ENCODE results near the gene GPN1.
"Not testable (repeated sequence)": the region's sequence is repeated elsewhere in the genome, so short reads cannot be mapped to it uniquely, and the experiment has no call there.

GPN1 gene

GRCh38 chr2:27628767-27629709 lies at the start of gene GPN1, which contains the start of gene CCDC121:
GPN1 (plus strand) TSS chr2:27629050; CDS start chr2:27629059, 9 bp downstream.
CCDC121 (minus strand) TSS chr2:27629012; CDS start chr2:27627799, 1,213 bp downstream.
- Mint-ChIP-seq H3K27ac (peak within 1 kb of the TSS in 1 of 2 donors; percentile 5), H3K4me3 (no peak within 1 kb of the TSS), H3K9me3 (no peaks in the 10 kb centered on the region), H3K4me1 (peaks cover 20% of the 10 kb centered on the region), H3K27me3 (no peaks in the 10 kb centered on the region)
- DNase-seq = peak; percentile 92 to 96
- ATAC-seq = peak; percentile 100

GRCh38 chr2:27581417-27582128 lies 47.3 kb upstream of the GPN1 start:
- H3K4me3 Mint-ChIP-seq = peak overlapping the region; percentile 33 to 57
- peaks cover 25 to 27% of the 10 kb centered on the region in 2 donors for H3K9me3 Mint-ChIP-seq
- peak overlapping the region in 1 of 2 donors; percentile 43 for H3K27ac Mint-ChIP-seq
- H3K4me1 Mint-ChIP-seq = peaks cover 25% of the 10 kb centered on the region
- DNase-seq = no peak
- no peak for ATAC-seq
- H3K27me3 Mint-ChIP-seq = no peaks in the 10 kb centered on the region

GRCh38 chr2:27582129-27582694 lies 46.6 kb upstream of the GPN1 start:
- Mint-ChIP-seq H3K9me3 (peaks cover 25% of the 10 kb centered on the region in 2 donors), H3K4me3 (peak overlapping the region; percentile 85 to 89), H3K4me1 (peaks cover 32% of the 10 kb centered on the region), H3K27me3 (no peaks in the 10 kb centered on the region), H3K27ac (peak overlapping the region; percentile 92 to 97)
- ATAC-seq = no peak
- no peak for DNase-seq

GRCh38 chr2:27582695-27583389 lies 46.0 kb upstream of the GPN1 start, which contains the start of gene ZNF512:
ZNF512 (plus strand) TSS chr2:27583042; CDS start chr2:27583113, 71 bp downstream.
- H3K4me3 Mint-ChIP-seq = peak within 1 kb of the TSS; percentile 85 to 89
- peaks cover 19 to 21% of the 10 kb centered on the region in 2 donors for H3K9me3 Mint-ChIP-seq
- peak; percentile 96 for ATAC-seq
- no peaks in the 10 kb centered on the region for H3K27me3 Mint-ChIP-seq
- peaks cover 38% of the 10 kb centered on the region for H3K4me1 Mint-ChIP-seq
- H3K27ac Mint-ChIP-seq = peak within 1 kb of the TSS; percentile 92 to 97
- DNase-seq = peak; percentile 81 to 90

- Mint-ChIP-seq H3K27me3 (no peaks in the 10 kb centered on the region), H3K4me3 (peak overlapping the region; percentile 85 to 89), H3K9me3 (peaks cover 17 to 20% of the 10 kb centered on the region in 2 donors), H3K27ac (peak overlapping the region; percentile 92 to 97), H3K4me1 (peaks cover 42% of the 10 kb centered on the region)
- DNase-seq = no peak
- ATAC-seq = peak; percentile 15
These were observed 45.4 kb upstream of the GPN1 start for GRCh38 chr2:27583390-27583915.

GRCh38 chr2:27584597-27584996 lies 44.3 kb upstream of the GPN1 start:
- ATAC-seq (no peak), DNase-seq (no peak)
- Mint-ChIP-seq H3K4me3 (peak overlapping the region; percentile 85 to 89), H3K4me1 (peaks cover 42% of the 10 kb centered on the region), H3K27me3 (no peaks in the 10 kb centered on the region), H3K27ac (peak overlapping the region in 1 of 2 donors; percentile 79), H3K9me3 (peaks cover 12 to 17% of the 10 kb centered on the region in 2 donors)

- Mint-ChIP-seq H3K9me3 (peaks cover 17 to 18% of the 10 kb centered on the region in 2 donors), H3K27me3 (no peaks in the 10 kb centered on the region), H3K4me3 (peak overlapping the region; percentile 29 to 47), H3K4me1 (peaks cover 48% of the 10 kb centered on the region), H3K27ac (no peak overlapping the region)
- peak; percentile 46 for ATAC-seq
- no peak for DNase-seq
These were observed 41.8 kb upstream of the GPN1 start for GRCh38 chr2:27587025-27587424.

- ATAC-seq (no peak), DNase-seq (no peak)
- Mint-ChIP-seq H3K27me3 (no peaks in the 10 kb centered on the region), H3K4me3 (no peak overlapping the region), H3K4me1 (peaks cover 48% of the 10 kb centered on the region), H3K27ac (no peak overlapping the region), H3K9me3 (peaks cover 18 to 23% of the 10 kb centered on the region in 2 donors)
These were observed 40.5 kb upstream of the GPN1 start for GRCh38 chr2:27588308-27588707.

- ATAC-seq (no peak), DNase-seq (no peak)
- peaks cover 31 to 35% of the 10 kb centered on the region in 2 donors for H3K9me3 Mint-ChIP-seq
- no peaks in the 10 kb centered on the region for H3K27me3 Mint-ChIP-seq
- H3K4me1 Mint-ChIP-seq = peaks cover 36% of the 10 kb centered on the region
- peak overlapping the region in 1 of 2 donors; percentile 22 for H3K4me3 Mint-ChIP-seq
- H3K27ac Mint-ChIP-seq = peak overlapping the region in 1 of 2 donors; percentile 69
These were observed 37.1 kb upstream of the GPN1 start for GRCh38 chr2:27591745-27592144.

- H3K27ac Mint-ChIP-seq = no peak overlapping the region
- H3K4me3 Mint-ChIP-seq = no peak overlapping the region
- peaks cover 31 to 35% of the 10 kb centered on the region in 2 donors for H3K9me3 Mint-ChIP-seq
- no peaks in the 10 kb centered on the region for H3K27me3 Mint-ChIP-seq
- peaks cover 35% of the 10 kb centered on the region for H3K4me1 Mint-ChIP-seq
- ATAC-seq (no peak), DNase-seq (no peak)
These were observed 35.6 kb upstream of the GPN1 start for GRCh38 chr2:27593240-27593639.

- not testable (repeated sequence) for H3K4me3 Mint-ChIP-seq, H3K27me3 Mint-ChIP-seq, H3K27ac Mint-ChIP-seq, ATAC-seq, DNase-seq
- Mint-ChIP-seq H3K4me1 (peaks cover 38% of the 10 kb centered on the region), H3K9me3 (peaks cover 31 to 35% of the 10 kb centered on the region in 2 donors)
These were observed 34.7 kb upstream of the GPN1 start for GRCh38 chr2:27594020-27594703.

GRCh38 chr2:27595412-27595811 lies 33.4 kb upstream of the GPN1 start:
- H3K4me3 Mint-ChIP-seq, ATAC-seq, DNase-seq, H3K27me3 Mint-ChIP-seq: not testable (repeated sequence)
- peaks cover 51% of the 10 kb centered on the region for H3K4me1 Mint-ChIP-seq
- H3K27ac Mint-ChIP-seq = peak overlapping the region in 1 of 2 donors; percentile 12
- H3K9me3 Mint-ChIP-seq = peaks cover 20 to 26% of the 10 kb centered on the region in 2 donors

- Mint-ChIP-seq H3K9me3 (peaks cover 14 to 21% of the 10 kb centered on the region in 2 donors), H3K4me3 (no peak overlapping the region), H3K27me3 (no peaks in the 10 kb centered on the region), H3K4me1 (peaks cover 48% of the 10 kb centered on the region), H3K27ac (peak overlapping the region in 1 of 2 donors; percentile 12)
- DNase-seq (no peak), ATAC-seq (no peak)
These were observed 32.2 kb upstream of the GPN1 start for GRCh38 chr2:27596627-27597026.

GRCh38 chr2:27606611-27607010 lies 22.2 kb upstream of the GPN1 start:
- DNase-seq (no peak), ATAC-seq (no peak)
- Mint-ChIP-seq H3K4me3 (no peak overlapping the region), H3K9me3 (no peaks in the 10 kb centered on the region), H3K4me1 (no peaks in the 10 kb centered on the region), H3K27me3 (no peaks in the 10 kb centered on the region), H3K27ac (no peak overlapping the region)
